Stimulated activated naive CD8-positive, alpha-beta T cell treated with anti-CD3 and anti-CD28 coated beads, Interleukin-15, Interleukin-2, amounts not matched to agents 100 U/mL and 50 U/mL, for 24 hours (primary cell): ENCODE measurements around the gene SLC7A9.

Source experiments
- ATAC-seq: fragments of 150-1000 bp; cut with Tn5 transposase; one replicate; pipeline ENCODE4 v1.10.0; 2021
- DNase-seq: peaks from one replicate; pipeline ENCODE4 v3.0.0; 2021

The SLC7A9 gene

GRCh38 chr19:32828643-32829344, 40.8 kb downstream of the SLC7A9 start:
- no peak for DNase-seq
- ATAC-seq: no peak

DNA sequence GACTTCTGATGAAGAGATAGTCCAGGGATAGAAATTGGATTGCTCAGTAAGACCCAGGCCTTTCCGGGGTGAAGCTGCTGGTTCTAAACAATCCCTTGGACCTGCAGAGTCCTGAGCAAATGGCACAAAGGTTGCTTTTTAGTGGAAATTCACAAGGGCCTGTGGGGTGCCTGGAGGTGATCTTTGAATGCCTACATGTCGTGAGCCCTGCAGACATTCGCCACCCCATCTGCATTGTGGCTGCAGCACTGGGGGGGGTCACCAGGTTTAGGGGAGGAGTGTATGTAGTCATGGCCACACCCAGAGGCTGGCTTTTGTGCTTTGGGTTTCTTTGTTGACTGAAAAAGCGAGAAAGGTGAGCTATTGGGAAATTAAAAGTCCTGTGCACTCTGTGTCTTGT, 41.4 kb downstream of the SLC7A9 start:
- DNase-seq (no peak), ATAC-seq (no peak)

GRCh38 chr19:32824916-32825608, 44.5 kb downstream of the SLC7A9 start:
- DNase-seq (no peak), ATAC-seq (no peak)

GRCh38 chr19:32824191-32824751, 45.3 kb downstream of the SLC7A9 start:
- ATAC-seq: no peak

DNA sequence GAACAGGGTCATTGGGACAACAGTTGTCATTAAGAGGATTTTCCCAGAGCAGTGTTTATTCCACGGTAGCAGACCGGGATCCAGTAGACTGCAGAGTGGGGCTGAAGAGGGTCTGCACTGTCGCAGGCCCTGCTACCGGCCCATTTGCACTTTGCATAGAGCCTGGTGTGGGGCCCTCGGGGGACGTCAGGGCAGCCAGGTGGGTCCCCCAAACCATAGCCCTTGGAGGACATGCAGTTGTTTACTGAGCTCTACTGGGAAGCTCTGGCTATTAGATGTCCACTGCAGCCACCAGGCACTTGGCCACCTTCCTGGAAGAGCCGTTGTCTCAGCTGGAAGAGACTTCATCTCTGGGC, 45.8 kb downstream of the SLC7A9 start:
- ATAC-seq: no peak
- no peak for DNase-seq

More at GRCh38 chr19:32824191-32824751, 45.3 kb downstream of the SLC7A9 start:
- no peak for DNase-seq

DNA sequence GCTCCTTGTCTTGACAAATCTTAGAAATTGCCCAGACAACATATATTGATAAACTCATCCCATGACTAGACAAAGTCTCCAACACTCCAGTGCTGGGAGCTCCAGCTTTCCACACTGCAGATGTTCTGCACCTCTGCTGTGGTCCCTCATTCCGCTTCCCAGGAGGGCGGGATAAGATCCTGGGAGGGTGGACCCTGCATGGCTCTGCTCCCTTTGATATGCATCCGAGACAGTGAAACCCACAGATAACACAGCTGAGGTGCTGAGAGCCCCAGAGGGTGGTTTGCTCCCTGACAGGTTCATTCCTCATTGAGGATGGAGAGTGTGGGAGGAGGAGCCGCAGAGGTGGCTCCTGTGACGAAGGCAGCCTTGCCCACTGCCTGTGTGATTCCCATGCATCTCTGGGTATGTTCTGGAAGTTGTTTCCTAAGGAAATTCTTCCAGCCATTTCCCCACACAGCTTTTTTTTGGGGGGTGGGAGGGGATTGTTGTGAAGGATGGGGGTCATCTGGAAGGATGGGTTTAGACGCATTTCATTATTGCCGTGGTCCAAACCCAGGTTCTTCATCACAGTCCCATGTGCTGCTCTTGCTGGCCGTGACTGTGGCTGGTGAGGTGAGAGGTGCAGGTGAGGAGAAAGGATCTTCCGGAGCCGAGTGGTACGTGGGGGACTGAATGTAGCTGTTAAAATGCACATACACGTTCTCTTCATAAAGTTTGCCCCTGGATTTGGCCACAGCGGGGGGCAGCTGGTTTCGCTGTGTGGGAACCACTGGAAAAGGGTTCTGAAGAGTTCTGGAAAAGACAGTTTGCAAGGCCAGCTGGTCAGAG, 46.4 kb downstream of the SLC7A9 start:
- DNase-seq (no peak), ATAC-seq (no peak)

DNA sequence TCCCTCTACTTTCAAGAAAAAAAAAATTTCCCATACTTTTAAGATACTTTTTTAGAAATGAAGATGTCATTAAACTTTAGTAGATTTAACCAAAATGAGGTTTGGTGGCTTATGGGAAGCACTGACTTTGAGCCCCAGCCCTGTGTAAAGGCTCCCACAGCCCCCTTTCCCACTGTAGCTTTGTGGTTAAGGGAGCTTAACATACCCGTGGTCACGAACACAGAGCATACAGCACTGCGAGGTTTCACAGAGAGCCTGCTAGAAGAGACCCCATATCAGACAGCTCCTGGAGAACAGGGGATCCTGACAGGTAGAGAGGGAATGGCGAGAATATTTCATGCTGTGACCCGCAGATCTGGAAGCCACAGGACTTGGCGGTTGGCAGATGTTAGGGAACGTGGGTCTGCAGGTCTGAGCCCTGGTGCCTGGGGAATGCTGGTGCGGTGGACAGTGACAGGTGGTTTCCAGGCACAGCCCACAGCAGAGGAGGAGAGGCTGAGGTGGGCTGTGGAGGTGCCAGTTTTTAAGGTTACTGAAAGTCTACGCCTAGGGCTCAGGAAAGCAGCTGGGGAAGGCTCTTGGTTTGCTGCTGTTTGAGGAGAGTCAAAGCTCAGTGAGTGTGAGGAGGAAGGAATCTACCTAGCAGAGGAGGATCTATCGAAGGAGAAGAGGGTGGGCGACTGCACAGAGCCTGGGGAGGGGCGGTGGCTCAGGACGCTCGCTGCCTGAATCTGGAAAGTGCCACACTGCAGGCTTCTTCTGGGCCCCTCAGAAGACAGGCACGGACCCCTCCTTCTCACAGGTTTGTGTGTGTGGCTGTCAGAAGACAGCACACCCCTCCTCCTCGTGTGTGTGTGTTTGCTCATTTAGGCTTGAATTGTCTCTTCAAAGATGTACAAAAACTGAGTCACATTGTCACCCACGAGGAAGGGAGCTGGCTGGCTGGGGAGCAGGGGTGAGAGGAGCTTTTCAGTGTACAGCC, 49.9 kb downstream of the SLC7A9 start:
- DNase-seq: no peak
- ATAC-seq: peak; percentile 40

DNA sequence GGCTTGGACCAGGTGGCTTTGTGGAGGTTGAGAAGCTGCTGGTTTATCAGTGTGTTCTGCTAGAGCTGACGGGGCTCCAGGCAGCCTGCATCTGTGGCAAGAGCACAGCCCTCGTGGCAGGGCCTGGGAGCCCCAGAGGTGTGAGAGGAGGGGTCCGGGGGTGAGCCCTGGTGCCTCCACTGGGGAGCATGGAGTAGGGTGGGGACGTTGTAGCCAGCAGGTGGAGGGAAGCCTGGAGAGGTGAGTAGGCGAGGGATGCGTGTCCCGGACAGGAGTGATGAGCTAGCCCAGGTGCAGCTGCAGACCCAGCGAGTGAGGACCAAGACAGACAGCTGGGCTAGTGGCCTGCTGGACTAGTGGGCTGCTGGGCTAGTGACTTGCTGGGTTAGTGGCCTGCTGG, 51.0 kb downstream of the SLC7A9 start:
- DNase-seq (no peak), ATAC-seq (no peak)

GRCh38 chr19:32817569-32818476, 51.7 kb downstream of the SLC7A9 start:
- ATAC-seq (no peak), DNase-seq (no peak)

GRCh38 chr19:32816555-32817099, 52.9 kb downstream of the SLC7A9 start:
- ATAC-seq (no peak), DNase-seq (no peak)

DNA sequence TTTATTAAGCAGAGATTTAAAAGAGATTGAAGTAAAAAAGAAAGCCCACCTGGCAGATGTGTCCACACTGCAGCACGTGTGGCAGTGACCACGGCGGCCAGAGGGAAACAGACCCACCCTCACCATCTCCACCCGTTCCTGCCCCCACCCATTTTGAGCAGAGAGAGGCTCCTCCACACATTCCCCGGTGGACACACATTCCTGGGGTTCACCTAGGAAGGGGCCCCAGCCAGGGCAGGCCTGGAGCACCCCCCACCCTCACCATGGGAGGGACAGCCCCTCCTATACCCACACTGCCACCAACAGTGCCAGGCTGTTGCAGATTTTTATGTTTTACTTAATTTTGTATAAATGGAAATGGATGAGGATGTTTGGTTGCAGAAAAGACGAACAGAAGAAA, 54.9 kb downstream of the SLC7A9 start:
- DNase-seq: no peak
- ATAC-seq: no peak

GRCh38 chr19:32813862-32814425, 55.6 kb downstream of the SLC7A9 start:
- no peak for DNase-seq
- ATAC-seq: no peak

DNA sequence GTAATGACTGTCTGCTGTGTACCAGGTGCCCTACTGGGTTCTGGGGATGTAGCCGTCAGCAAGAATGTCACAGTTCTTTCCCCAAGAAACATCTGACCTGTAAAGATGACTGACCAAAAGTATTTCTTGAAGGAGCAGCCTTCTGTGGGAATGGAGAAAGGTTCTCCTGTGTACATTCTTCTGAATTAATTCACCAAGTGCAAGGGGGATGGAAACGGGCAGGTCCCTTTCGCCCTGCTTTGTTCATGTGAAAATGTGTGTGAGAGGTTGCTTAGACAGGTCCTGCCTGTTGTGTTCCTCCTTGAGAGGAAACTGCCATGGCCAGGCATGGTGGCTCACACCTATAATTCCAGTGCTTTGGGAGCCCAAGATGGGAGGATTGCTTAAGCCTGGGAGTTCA, 57.0 kb downstream of the SLC7A9 start:
- ATAC-seq (no peak), DNase-seq (no peak)

GRCh38 chr19:32812036-32812435, 57.5 kb downstream of the SLC7A9 start:
- DNase-seq (no peak), ATAC-seq (no peak)

GRCh38 chr19:32811151-32811550, 58.4 kb downstream of the SLC7A9 start:
- DNase-seq (no peak), ATAC-seq (no peak)

DNA sequence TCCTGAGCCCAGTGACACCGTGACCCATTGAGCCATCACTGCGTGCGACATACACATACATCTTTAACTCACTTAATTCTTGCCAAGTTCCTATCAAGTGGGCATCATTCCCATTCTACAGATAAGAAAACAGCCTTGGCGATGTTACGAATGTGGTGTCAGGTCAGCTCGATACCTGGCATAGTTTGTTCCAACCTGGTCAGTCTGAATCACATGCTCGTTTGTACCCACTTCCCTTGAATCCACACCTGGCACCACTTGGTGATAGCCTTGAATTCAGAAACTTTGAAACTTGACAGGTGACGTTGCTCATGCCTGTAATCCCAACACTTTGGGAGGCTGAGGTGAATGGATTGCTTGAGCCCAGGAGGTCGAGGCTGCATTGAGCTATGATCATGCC, 59.1 kb downstream of the SLC7A9 start:
- ATAC-seq: no peak
- no peak for DNase-seq

DNA sequence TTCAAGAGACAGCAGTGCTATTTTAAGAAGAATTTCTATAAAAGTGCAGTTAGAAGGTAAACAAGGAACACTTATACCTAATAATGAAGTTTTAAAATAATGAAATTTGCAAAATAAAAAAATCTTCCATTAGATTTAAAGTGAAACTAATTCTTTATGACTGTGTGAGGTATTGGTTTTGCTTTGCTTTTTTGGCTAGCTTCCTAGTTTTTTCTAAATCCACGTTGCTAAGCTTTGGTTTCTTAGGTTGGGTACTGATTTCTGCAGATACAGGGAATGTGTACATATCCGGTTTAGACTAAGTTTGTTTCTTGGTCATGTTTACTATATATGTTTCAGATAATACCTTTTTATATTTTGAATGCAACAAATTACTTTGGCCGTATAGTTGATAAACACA, 59.8 kb downstream of the SLC7A9 start:
- DNase-seq (no peak), ATAC-seq (no peak)

GRCh38 chr19:32809254-32809653, 60.3 kb downstream of the SLC7A9 start:
- ATAC-seq: peak; percentile 19
- no peak for DNase-seq

GRCh38 chr19:32808236-32808635, 61.3 kb downstream of the SLC7A9 start:
- no peak for DNase-seq
- no peak for ATAC-seq

DNA sequence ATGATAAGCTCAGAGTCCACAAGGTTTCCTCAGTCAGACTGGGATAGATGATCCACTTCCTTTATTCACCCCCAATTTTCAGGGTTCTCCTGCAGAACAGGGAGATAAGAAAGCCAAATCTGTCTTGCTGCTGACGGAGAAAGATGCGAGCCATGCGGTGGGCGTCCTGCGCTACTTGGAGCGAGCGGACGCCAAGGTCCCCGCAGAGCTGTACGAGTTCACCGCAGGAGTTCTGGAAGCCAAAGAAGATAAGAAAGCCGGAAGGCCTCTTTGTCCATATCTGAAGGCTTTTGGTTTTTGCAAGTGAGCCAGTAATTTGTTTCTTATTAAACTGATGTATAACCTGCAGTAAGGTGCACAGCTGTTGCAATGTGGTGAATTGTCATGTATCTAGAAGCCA, 66.7 kb downstream of the SLC7A9 start:
- no peak for ATAC-seq
- no peak for DNase-seq
